Spleen (tissue), 11 donors: ENCODE data around the gene PARD3B. TPM values are rescaled to one million over a fixed set of nuclear protein-coding genes. Genes with fewer than 3 reads are reported as not detected.

Source experiments
- DNase-seq: peaks from one replicate; pipeline ENCODE4 v3.0.0-alpha.2; 2020
- H3K27ac ChIP-seq, 8 donors: fragments of 200-600 bp; sonication (generic) in 7 of 8; 1 replicate in 4 of 8; 2 replicates in 4 of 8; pipeline versions ENCODE4 v1.5.0 to v1.8.0; 2016 to 2021; ENCODE audit warnings: inconsistent platforms in 4 of 8, mild to moderate bottlenecking in 4 of 8, moderate library complexity in 1 of 8
- H3K27me3 ChIP-seq, 7 donors: fragments of 200-600 bp; sonication (generic) in 6 of 7; replicated peaks in 1 of 7; 1 replicate in 4 of 7; 2 replicates in 3 of 7; pipeline versions ENCODE4 v1.5.0 to v1.8.0; 2016 to 2021; ENCODE audit warnings: inconsistent platforms in 3 of 7, mild to moderate bottlenecking in 1 of 7
- H3K36me3 ChIP-seq, 6 donors: fragments of 200-600 bp; sonication (generic) in 5 of 6; 1 replicate in 4 of 6; 2 replicates in 2 of 6; pipeline versions ENCODE4 v1.5.0 to v1.8.0; 2016 to 2021; ENCODE audit warnings: inconsistent platforms in 2 of 6
- H3K4me1 ChIP-seq, 6 donors: fragments of 200-600 bp; sonication (generic) in 5 of 6; 1 replicate in 3 of 6; 2 replicates in 3 of 6; pipeline versions ENCODE4 v1.5.0 to v1.8.0; 2016 to 2021; ENCODE audit warnings: inconsistent platforms in 3 of 6
- H3K4me3 ChIP-seq, 8 donors: fragments of 200-600 bp; sonication (generic) in 7 of 8; 1 replicate in 4 of 8; 2 replicates in 4 of 8; pipeline versions ENCODE4 v1.5.0 to v1.8.0; 2016 to 2021; ENCODE audit warnings: inconsistent platforms in 4 of 8, mild to moderate bottlenecking in 4 of 8, moderate library complexity in 2 of 8
- H3K9me3 ChIP-seq, 8 donors: fragments of 200-600 bp; sonication (generic) in 7 of 8; 1 replicate in 4 of 8; 2 replicates in 4 of 8; pipeline versions ENCODE4 v1.5.0 to v1.8.0; 2016 to 2021; ENCODE audit warnings: inconsistent platforms in 4 of 8
- POLR2A ChIP-seq, 3 donors: fragments of 450-650 bp; IDR thresholded peaks; one replicate each; pipeline ENCODE4 v1.5.1; 2017; ENCODE audit warnings: antibody characterized with exemption in 3 of 3, mild to moderate bottlenecking in 1 of 3
- POLR2AphosphoS5 ChIP-seq, 3 donors: sonication (generic); formaldehyde crosslinking; IDR thresholded peaks; one replicate each; pipeline ENCODE4 v1.5.1; 2017; ENCODE audit warnings: antibody characterized with exemption in 3 of 3
- WGBS, 5 donors: extraction: QIAGEN DNeasy Blood & Tissue Kit in 3 of 5; methylation state at CpG; one replicate each; pipeline versions ENCODE4 v1.1.5 to v1.1.7; 2013 to 2018; 5-methylcytosine and 5-hydroxymethylcytosine counted together
- intact Hi-C: fragments of 100-400 bp; cut with DNase I; formaldehyde crosslinking; loops from one replicate; pipeline ENCODE4 v1.15.0; 2023; ENCODE audit warnings: low total_unique reads
- polyA plus RNA-seq, 3 donors: library from polyadenylated mRNA; stranded (reverse); fragments of 200-250 nt; gene quantifications; one replicate each; pipeline ENCODE4 v1.2.1, GENCODE V29; 2013
- total RNA-seq, 7 donors: library from RNA; depleted of rRNA in 3 of 7; stranded (reverse); fragments of >200 nt in 3 of 7; fragmentation: NEBNext Ultra II Directional in 4 of 7; extraction: Animal tissue kit (Norgen Biotek cat#: 25700) in 4 of 7; gene quantifications; one replicate each; pipeline versions ENCODE4 v1.1.0 to v1.2.1, GENCODE V29; 2016 to 2021
- TF ChIP-seq, protein P1 (sequence below), 11 experiments: fragments of 200-600 bp in 7 of 11; fragments of 450-650 bp in 4 of 11; sonication (generic) in 4 of 11; IDR thresholded peaks in 8 of 11; conservative IDR thresholded peaks in 3 of 11; 1 replicate in 7 of 11; 2 replicates in 4 of 11; pipeline versions ENCODE4 v1.4.0 to v1.8.0; 2016 to 2021; ENCODE audit warnings: antibody characterized with exemption in 11 of 11, inconsistent platforms in 4 of 11, mild to moderate bottlenecking in 1 of 11
- donor health status: healthy with polysubstance abuse.
- donor health status: DM: no; HTN: no; CAD: no; lungs with moderate emphysema.
- donor health status: DM: no; HTN: no; CAD: no.
- donor health status: Bipolar disorder and iron deficiency.
- donor health status: healthy.
- donor health status: DM: no; HTN: no; CAD: no.
- donor health status: DM: yes; HTN: yes; CAD: no.

PARD3B gene
- total and polyA plus RNA-seq, 10 donors, result 0.85 to 27.8 (median 14.7) TPM

DNA sequence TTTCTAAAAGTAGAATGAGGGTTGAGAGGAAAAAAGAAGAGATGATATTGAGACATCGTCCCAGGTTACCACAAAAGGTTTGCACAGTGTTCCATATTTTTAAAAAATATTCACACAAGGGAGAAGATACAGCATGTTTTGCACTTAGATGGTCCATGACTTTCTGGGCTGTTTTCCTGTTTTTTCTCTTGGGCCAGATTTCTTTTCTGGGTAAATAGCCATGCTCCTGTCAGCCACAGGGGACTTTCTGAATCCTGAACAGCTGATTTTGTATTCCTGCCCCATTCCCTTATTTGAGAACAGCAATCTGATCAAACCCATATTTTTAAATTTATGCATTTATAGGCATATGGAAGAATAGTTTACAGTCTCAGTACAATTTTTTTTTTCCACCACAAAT lies 951.1 kb downstream of the PARD3B start:
- no peak for DNase-seq
- H3K4me1 ChIP-seq, result no peaks in the 10 kb centered on the region
- peaks cover 0 to 5% (median 3%) of the 10 kb centered on the region in 8 donors for H3K9me3 ChIP-seq
- H3K27ac ChIP-seq, result no peak overlapping the region
- no peaks in the 10 kb centered on the region for H3K36me3 ChIP-seq
- TF ChIP-seq POLR2AphosphoS5 (IDR thresholded peaks at IDR 0.05), result no peak
- TF ChIP-seq, protein P1, sequence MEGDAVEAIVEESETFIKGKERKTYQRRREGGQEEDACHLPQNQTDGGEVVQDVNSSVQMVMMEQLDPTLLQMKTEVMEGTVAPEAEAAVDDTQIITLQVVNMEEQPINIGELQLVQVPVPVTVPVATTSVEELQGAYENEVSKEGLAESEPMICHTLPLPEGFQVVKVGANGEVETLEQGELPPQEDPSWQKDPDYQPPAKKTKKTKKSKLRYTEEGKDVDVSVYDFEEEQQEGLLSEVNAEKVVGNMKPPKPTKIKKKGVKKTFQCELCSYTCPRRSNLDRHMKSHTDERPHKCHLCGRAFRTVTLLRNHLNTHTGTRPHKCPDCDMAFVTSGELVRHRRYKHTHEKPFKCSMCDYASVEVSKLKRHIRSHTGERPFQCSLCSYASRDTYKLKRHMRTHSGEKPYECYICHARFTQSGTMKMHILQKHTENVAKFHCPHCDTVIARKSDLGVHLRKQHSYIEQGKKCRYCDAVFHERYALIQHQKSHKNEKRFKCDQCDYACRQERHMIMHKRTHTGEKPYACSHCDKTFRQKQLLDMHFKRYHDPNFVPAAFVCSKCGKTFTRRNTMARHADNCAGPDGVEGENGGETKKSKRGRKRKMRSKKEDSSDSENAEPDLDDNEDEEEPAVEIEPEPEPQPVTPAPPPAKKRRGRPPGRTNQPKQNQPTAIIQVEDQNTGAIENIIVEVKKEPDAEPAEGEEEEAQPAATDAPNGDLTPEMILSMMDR (IDR thresholded peaks at IDR 0.05 in 8 of 11, conservative IDR thresholded peaks at IDR 0.05 in 3 of 11), result no peak
- TF ChIP-seq POLR2A (IDR thresholded peaks at IDR 0.05), result no peak
- WGBS, 5 donors, result 88 to 97% (median 94%) methylated on average over 1 of the region's 1 CpG
- H3K27me3 ChIP-seq, result no peaks in the 10 kb centered on the region
- no peak overlapping the region for H3K4me3 ChIP-seq
- intact Hi-C loops, result no loop called here

DNA sequence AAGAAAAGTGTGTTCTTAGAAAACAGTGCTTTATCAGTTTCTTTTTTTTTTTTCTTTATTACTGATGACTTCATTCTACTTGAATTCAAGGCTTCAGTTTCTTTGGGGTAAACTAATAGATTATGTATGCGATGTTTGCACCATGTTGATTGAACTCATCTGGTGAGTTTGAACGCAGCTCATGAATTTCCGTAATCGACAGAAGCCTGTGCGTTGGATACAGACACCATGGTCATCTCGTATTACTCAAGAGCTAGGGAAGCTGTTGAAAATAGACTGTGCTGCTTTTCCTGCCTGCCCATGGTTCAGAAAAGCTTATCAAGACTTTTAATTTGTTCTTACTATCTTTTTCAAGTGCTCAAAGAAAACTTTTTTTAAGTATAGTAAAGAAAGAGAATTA lies 951.5 kb downstream of the PARD3B start:
- Histone ChIP-seq H3K36me3 (no peaks in the 10 kb centered on the region), H3K4me3 (no peak overlapping the region), H3K27me3 (no peaks in the 10 kb centered on the region), H3K4me1 (no peaks in the 10 kb centered on the region), H3K27ac (no peak overlapping the region), H3K9me3 (peaks cover 0 to under 1% (median under 1%) of the 10 kb centered on the region in 8 donors)
- DNase-seq, result no peak
- intact Hi-C loops, result no loop called here
- WGBS, 5 donors, result 91 to 95% (median 95%) methylated on average over 6 of the region's 6 CpGs
- TF ChIP-seq POLR2A (IDR thresholded peaks at IDR 0.05) (no peak), POLR2AphosphoS5 (IDR thresholded peaks at IDR 0.05) (no peak)

DNA sequence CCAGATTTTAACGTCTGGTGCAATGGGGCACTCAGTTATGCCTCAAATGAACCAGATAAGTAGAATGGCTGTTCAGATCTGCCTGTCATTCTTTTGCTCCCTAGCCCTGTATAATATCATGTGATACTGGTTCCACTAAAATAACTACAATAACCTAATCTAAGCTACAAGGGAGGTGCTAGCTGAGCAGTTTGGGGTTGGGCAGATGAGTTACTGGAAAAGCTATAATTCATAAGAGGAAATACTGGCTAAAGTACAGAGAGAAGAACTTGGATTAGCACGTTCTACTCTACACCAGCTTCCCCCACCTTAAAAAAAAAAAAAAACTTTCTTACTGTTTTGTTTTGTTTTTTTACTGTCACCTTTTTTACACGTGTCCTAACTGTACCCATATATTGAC lies 953.7 kb downstream of the PARD3B start:
- WGBS, 5 donors, result 72 to 83% (median 80%) methylated on average over 3 of the region's 3 CpGs
- Histone ChIP-seq H3K27ac (no peak overlapping the region), H3K4me3 (no peak overlapping the region), H3K4me1 (no peaks in the 10 kb centered on the region), H3K36me3 (no peaks in the 10 kb centered on the region), H3K9me3 (peaks cover 0 to 3% (median 0%) of the 10 kb centered on the region in 8 donors), H3K27me3 (no peaks in the 10 kb centered on the region)
- no peak for DNase-seq
- intact Hi-C loops, result no loop called here
- TF ChIP-seq, protein P1 (IDR thresholded peaks at IDR 0.05 in 8 of 11, conservative IDR thresholded peaks at IDR 0.05 in 3 of 11), result no peak
- no peak for TF ChIP-seq POLR2AphosphoS5 (IDR thresholded peaks at IDR 0.05)
- no peak for TF ChIP-seq POLR2A (IDR thresholded peaks at IDR 0.05)

DNA sequence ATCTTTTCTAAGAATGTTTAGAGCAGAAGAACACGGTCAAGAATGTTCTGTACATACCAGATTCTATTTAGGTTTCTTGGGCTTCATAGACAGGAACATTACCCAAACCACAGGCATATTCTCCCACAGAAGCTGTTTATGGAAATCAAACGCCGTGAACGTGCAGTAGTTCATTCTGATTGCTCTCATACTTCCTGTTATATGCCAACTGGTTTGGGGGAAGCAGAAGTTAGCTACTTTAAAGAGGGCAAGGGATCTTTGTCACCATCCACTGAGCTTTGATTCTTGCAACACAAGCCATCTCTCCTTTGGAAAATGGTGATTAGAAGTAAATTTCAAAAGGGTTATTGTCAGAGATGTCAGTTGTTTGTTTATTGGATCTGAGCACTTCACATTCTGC lies 954.8 kb downstream of the PARD3B start:
- WGBS, 5 donors, result 19 to 45% (median 31%) methylated on average over 4 of the region's 4 CpGs
- Histone ChIP-seq H3K4me3 (no peak overlapping the region), H3K27ac (no peak overlapping the region), H3K9me3 (peaks cover 0 to 3% (median 0%) of the 10 kb centered on the region in 8 donors), H3K27me3 (no peaks in the 10 kb centered on the region), H3K36me3 (no peaks in the 10 kb centered on the region), H3K4me1 (no peaks in the 10 kb centered on the region)
- no peak for TF ChIP-seq POLR2AphosphoS5 (IDR thresholded peaks at IDR 0.05)
- DNase-seq, result no peak
- intact Hi-C loops, result no loop called here

DNA sequence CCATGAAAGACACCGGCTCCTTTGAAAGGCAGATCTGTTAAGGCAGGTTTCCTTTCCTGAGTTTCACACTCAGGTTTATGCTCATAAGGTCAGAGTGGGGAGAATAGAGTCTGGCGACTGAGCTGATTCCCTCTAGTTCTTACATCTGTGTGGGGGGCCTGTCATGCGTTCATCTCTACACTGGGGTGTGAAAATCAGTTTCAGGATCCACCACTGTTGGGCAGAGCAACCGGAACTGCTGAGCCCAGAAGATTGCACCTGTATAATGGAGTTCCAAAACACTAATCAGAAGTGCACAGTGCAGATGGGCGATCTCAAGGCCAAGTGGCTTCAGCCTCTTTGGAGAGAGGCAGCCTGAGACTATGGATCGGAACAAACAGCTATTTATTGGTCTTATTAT lies 955.7 kb downstream of the PARD3B start:
- DNase-seq, result no peak
- H3K4me3 ChIP-seq, result no peak overlapping the region
- H3K4me1 ChIP-seq, result no peaks in the 10 kb centered on the region
- 86 to 94% (median 90%) methylated on average over 6 of the region's 6 CpGs for WGBS, 5 donors
- H3K36me3 ChIP-seq, result no peaks in the 10 kb centered on the region
- no peak overlapping the region for H3K27ac ChIP-seq
- peaks cover 0 to 3% (median 0%) of the 10 kb centered on the region in 8 donors for H3K9me3 ChIP-seq
- TF ChIP-seq POLR2A (IDR thresholded peaks at IDR 0.05) (no peak), POLR2AphosphoS5 (IDR thresholded peaks at IDR 0.05) (no peak)
- TF ChIP-seq, protein P1 (IDR thresholded peaks at IDR 0.05 in 8 of 11, conservative IDR thresholded peaks at IDR 0.05 in 3 of 11), result no peak
- intact Hi-C loops, result no loop called here
- no peaks in the 10 kb centered on the region for H3K27me3 ChIP-seq
